Esophagus muscularis mucosa (tissue), 4 donors: Measurements from ENCODE around the gene UBE2G1. TPM values are rescaled to one million over a fixed set of nuclear protein-coding genes. Genes with fewer than 3 reads are reported as not detected.

Experiments used
- DNase-seq: peaks from one replicate; pipeline ENCODE4 v3.0.0-alpha.2; 2017; ENCODE audit errors: extremely low spot score
- H3K27ac ChIP-seq, 4 donors: fragments of 200-600 bp; sonication (generic); replicated peaks in 1 of 4; 1 replicate in 3 of 4; 2 replicates in 1 of 4; pipeline ENCODE4 v1.5.1; 2016 to 2019; ENCODE audit warnings: mild to moderate bottlenecking in 1 of 4
- H3K27me3 ChIP-seq, 4 donors: fragments of 200-600 bp; sonication (generic); one replicate each; pipeline versions ENCODE4 v1.5.1 to v1.6.0; 2016 to 2019
- H3K36me3 ChIP-seq, 4 donors: fragments of 200-600 bp; sonication (generic); one replicate each; pipeline ENCODE4 v1.5.1; 2016 to 2019
- H3K4me1 ChIP-seq, 4 donors: fragments of 200-600 bp; sonication (generic); one replicate each; pipeline ENCODE4 v1.5.1; 2016 to 2019
- H3K4me3 ChIP-seq, 4 donors: fragments of 200-600 bp; sonication (generic); 1 replicate in 2 of 4; 2 replicates in 2 of 4; pipeline ENCODE4 v1.5.1; 2016 to 2019; ENCODE audit warnings: mild to moderate bottlenecking in 4 of 4, moderate library complexity in 1 of 4
- H3K9me3 ChIP-seq, 4 donors: fragments of 200-600 bp; sonication (generic); 1 replicate in 3 of 4; 2 replicates in 1 of 4; pipeline ENCODE4 v1.5.1; 2016 to 2019
- EP300 ChIP-seq: sonication (generic); formaldehyde crosslinking; IDR thresholded peaks from one replicate; pipeline ENCODE4 v1.6.1; 2017; ENCODE audit warnings: antibody characterized with exemption
- POLR2A ChIP-seq: fragments of 450-650 bp; IDR thresholded peaks from one replicate; pipeline ENCODE4 v1.6.1; 2017; ENCODE audit warnings: antibody characterized with exemption, moderate library complexity, mild to moderate bottlenecking, low read depth
- POLR2AphosphoS5 ChIP-seq, 2 donors: sonication (generic); formaldehyde crosslinking; IDR thresholded peaks; one replicate each; pipeline ENCODE4 v1.6.1; 2017; ENCODE audit warnings: antibody characterized with exemption in 2 of 2
- WGBS: methylation state at CpG from one replicate; pipeline ENCODE4 v1.1.5; 2018; 5-methylcytosine and 5-hydroxymethylcytosine counted together
- intact Hi-C: fragments of 100-400 bp; cut with DNase I; formaldehyde crosslinking; loops from one replicate; pipeline ENCODE4 v1.15.1; 2023
- total RNA-seq, 4 donors: library from RNA; depleted of rRNA; stranded (reverse); fragments of >200 nt; gene quantifications; one replicate each; pipeline versions ENCODE4 v1.1.0 to v1.2.1, GENCODE V29; 2016
- TF ChIP-seq, protein P1 (sequence below), 3 experiments: fragments of 200-600 bp in 2 of 3; fragments of 450-650 bp in 1 of 3; sonication (generic) in 2 of 3; IDR thresholded peaks; one replicate each; pipeline ENCODE4 v1.5.1; 2017 to 2019; ENCODE audit warnings: antibody characterized with exemption in 3 of 3, mild to moderate bottlenecking in 2 of 3, moderate library complexity in 1 of 3

UBE2G1 gene
- total RNA-seq = 10 to 100 TPM; 53.7 to 84.3 (median 61.2) TPM

DNA sequence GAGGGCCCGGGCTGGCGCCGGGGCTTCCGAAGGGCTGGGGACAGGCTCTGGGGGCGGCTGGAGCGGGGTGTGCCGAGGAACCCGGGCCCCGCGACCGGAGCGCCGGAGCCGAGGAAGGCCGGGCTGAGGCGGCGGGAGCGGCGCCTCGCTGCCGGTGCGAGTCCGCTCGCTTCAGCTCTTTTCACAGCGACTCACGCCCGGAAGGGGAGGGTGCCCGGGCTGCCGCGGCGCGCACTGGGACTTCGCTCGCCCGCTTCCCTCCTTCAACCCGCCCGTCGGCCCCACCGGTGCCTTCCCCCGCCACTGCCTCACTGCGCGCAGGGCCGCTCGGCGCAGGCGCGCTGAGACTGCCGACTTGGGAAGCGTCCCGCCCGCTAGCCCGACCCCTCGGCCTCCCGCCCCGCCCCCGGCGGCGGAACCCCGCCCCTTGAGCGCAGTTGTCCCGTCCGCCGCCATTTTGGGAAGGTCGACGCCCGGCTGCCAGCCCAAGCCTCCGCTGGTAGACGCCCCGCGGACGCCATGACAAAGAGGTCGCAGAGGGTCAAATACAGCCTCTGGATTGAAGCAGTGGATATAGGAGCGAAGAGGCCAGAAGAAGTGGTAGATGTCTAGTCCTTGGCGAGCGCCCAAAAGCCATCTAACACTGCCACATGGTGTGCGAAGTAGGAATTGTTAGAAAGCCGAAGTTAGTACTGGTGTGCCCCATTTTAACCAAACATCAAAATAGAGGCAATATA, at the start of gene UBE2G1:
TSS of gene UBE2G1 (minus strand) at position 349 of the 737 bp plus-strand sequence. CDS start 359 bp downstream, outside the sequence.
- H3K9me3 ChIP-seq = no peaks in the 10 kb centered on the region
- 3% methylated on average over 5 of the region's 77 CpGs for WGBS
- intact Hi-C loops = no loop called here
- peak; percentile 99 for DNase-seq
- peaks cover 0 to 5% (median 2%) of the 10 kb centered on the region in 4 donors for H3K36me3 ChIP-seq
- peak within 1 kb of the TSS; percentile 97 to 99 (median 98) for H3K27ac ChIP-seq
- TF ChIP-seq, protein P1, sequence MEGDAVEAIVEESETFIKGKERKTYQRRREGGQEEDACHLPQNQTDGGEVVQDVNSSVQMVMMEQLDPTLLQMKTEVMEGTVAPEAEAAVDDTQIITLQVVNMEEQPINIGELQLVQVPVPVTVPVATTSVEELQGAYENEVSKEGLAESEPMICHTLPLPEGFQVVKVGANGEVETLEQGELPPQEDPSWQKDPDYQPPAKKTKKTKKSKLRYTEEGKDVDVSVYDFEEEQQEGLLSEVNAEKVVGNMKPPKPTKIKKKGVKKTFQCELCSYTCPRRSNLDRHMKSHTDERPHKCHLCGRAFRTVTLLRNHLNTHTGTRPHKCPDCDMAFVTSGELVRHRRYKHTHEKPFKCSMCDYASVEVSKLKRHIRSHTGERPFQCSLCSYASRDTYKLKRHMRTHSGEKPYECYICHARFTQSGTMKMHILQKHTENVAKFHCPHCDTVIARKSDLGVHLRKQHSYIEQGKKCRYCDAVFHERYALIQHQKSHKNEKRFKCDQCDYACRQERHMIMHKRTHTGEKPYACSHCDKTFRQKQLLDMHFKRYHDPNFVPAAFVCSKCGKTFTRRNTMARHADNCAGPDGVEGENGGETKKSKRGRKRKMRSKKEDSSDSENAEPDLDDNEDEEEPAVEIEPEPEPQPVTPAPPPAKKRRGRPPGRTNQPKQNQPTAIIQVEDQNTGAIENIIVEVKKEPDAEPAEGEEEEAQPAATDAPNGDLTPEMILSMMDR (IDR thresholded peaks at IDR 0.05) = peak; percentile 20 to 52 (median 33)
- TF ChIP-seq POLR2A (peak; percentile 86), POLR2AphosphoS5 (IDR thresholded peaks at IDR 0.05) (peak; percentile 99), EP300 (no peak)
- peaks cover 23 to 43% (median 41%) of the 10 kb centered on the region in 4 donors for H3K4me1 ChIP-seq
- peaks cover 0 to 4% (median 0%) of the 10 kb centered on the region in 4 donors for H3K27me3 ChIP-seq
- H3K4me3 ChIP-seq = peak within 1 kb of the TSS; percentile 85 to 100 (median 92)

- WGBS = 51% methylated on average over 16 of the region's 27 CpGs
- no peak for TF ChIP-seq POLR2A
- peak in 1 of 2 donors; percentile 66 for TF ChIP-seq POLR2AphosphoS5 (IDR thresholded peaks at IDR 0.05)
- TF ChIP-seq, protein P1 (IDR thresholded peaks at IDR 0.05) = peak; percentile 86 to 96 (median 94)
- Histone ChIP-seq H3K9me3 (no peaks in the 10 kb centered on the region), H3K36me3 (no peaks in the 10 kb centered on the region), H3K27me3 (no peaks in the 10 kb centered on the region), H3K4me1 (peaks cover 3 to 9% (median 7%) of the 10 kb centered on the region in 4 donors), H3K4me3 (peak overlapping the region in 1 of 4 donors; percentile 41), H3K27ac (no peak overlapping the region)
- intact Hi-C loops = loop anchor here (1.0 to 10.0 kb wide), 4 partner anchors 106 to 216 kb away; no protein-coding TSS in a partner anchor
- DNase-seq = peak; percentile 97
Measured at GRCh38 chr17:4412933-4413831, 46.7 kb upstream of the UBE2G1 start.

DNA sequence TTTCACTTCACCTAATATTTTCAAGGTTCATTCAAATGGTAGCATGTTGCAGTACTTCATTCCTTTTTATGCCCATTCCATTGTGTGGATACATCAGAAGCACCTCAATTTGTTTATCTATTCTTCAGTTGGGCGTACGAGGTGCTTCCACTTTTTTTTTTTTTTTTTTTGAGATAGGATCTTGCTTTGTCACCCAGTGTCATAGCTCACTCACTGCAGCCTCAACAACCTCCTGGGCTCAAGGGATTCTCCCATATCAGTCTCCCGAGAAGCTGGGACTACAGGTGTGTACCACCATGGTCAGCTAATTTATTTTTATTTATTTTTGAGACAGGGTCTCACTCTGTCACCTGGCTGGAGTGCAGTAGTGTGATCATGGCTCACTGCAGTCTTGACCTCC, 44.7 kb upstream of the UBE2G1 start:
- H3K4me1 ChIP-seq = peaks cover 3 to 9% (median 7%) of the 10 kb centered on the region in 4 donors
- TF ChIP-seq, protein P1 (IDR thresholded peaks at IDR 0.05) = no peak
- TF ChIP-seq EP300 (no peak), POLR2AphosphoS5 (IDR thresholded peaks at IDR 0.05) (no peak), POLR2A (no peak)
- intact Hi-C loops = loop anchor here (5.0 to 10.0 kb wide), 3 partner anchors 104 to 214 kb away; no protein-coding TSS in a partner anchor
- no peak overlapping the region for H3K27ac ChIP-seq
- 69% methylated on average over 3 of the region's 3 CpGs for WGBS
- H3K36me3 ChIP-seq = no peaks in the 10 kb centered on the region
- no peaks in the 10 kb centered on the region for H3K27me3 ChIP-seq
- DNase-seq = no peak
- no peak overlapping the region for H3K4me3 ChIP-seq
- no peaks in the 10 kb centered on the region for H3K9me3 ChIP-seq

DNA sequence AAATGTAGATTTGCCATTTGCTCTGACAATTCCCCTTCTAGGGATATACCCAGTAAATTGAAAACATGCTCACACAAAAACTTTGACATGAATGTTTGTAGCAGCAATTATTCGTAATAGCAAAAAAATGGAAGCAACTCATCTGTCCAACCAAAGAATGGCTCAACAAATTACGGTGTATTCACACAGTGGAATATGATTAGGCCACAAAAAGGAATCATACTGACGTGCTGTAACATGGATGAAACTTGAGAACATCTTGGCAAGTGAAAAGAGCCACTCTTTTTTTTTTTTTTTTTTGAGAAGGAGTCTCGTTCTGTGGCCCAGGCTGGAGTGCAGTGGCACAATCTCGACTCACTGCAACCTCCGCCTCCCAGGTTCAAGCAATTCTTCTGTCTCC, 43.2 kb upstream of the UBE2G1 start:
- Histone ChIP-seq H3K27me3 (no peaks in the 10 kb centered on the region), H3K4me3 (no peak overlapping the region), H3K4me1 (peaks cover 3 to 9% (median 7%) of the 10 kb centered on the region in 4 donors), H3K36me3 (no peaks in the 10 kb centered on the region), H3K9me3 (no peaks in the 10 kb centered on the region), H3K27ac (no peak overlapping the region)
- no peak for TF ChIP-seq POLR2A
- TF ChIP-seq EP300 = no peak
- TF ChIP-seq POLR2AphosphoS5 (IDR thresholded peaks at IDR 0.05) = no peak
- TF ChIP-seq, protein P1 (IDR thresholded peaks at IDR 0.05) = no peak
- intact Hi-C loops = loop anchor here (5.0 to 10.0 kb wide), 3 partner anchors 102 to 215 kb away; no protein-coding TSS in a partner anchor
- WGBS = 73% methylated on average over 6 of the region's 6 CpGs
- DNase-seq = no peak
